HG03571 (cell line): ENCODE measurements around the gene ANKUB1.
A peak's percentile ranks its signal among the peaks of the same experiment; 100 is the strongest.

Experiments used
- ATAC-seq: cut with Tn5 transposase; IDR thresholded peaks from one replicate; pipeline ENCODE4 v1.9.1; 2021; ENCODE audit not compliant: unreplicated experiment

ANKUB1 gene

GRCh38 chr3:149809699-149810098, 17.3 kb upstream of the ANKUB1 start:
- ATAC-seq = no peak

GRCh38 chr3:149808209-149808829, 16.0 kb upstream of the ANKUB1 start:
- ATAC-seq = no peak

GRCh38 chr3:149806171-149806778, 13.9 kb upstream of the ANKUB1 start:
- no peak for ATAC-seq

GRCh38 chr3:149801639-149802038, 9.3 kb upstream of the ANKUB1 start:
- ATAC-seq = no peak

- ATAC-seq = no peak
Observed at GRCh38 chr3:149801195-149801594, 8.8 kb upstream of the ANKUB1 start.

- no peak for ATAC-seq
Observed at GRCh38 chr3:149800693-149801092, 8.3 kb upstream of the ANKUB1 start.

- no peak for ATAC-seq
Observed at GRCh38 chr3:149796026-149796425, 3.7 kb upstream of the ANKUB1 start.

- no peak for ATAC-seq
Observed at GRCh38 chr3:149790698-149791097, 1.7 kb downstream of the ANKUB1 start.

- no peak for ATAC-seq
Observed at GRCh38 chr3:149790268-149790667, 2.1 kb downstream of the ANKUB1 start.

GRCh38 chr3:149784064-149784704, 8.2 kb downstream of the ANKUB1 start:
- no peak for ATAC-seq

GRCh38 chr3:149783576-149783975, 8.8 kb downstream of the ANKUB1 start:
- ATAC-seq = no peak

- no peak for ATAC-seq
Observed at GRCh38 chr3:149781741-149782140, 10.6 kb downstream of the ANKUB1 start.

- no peak for ATAC-seq
Observed at GRCh38 chr3:149781211-149781610, 11.1 kb downstream of the ANKUB1 start.

- no peak for ATAC-seq
Observed at GRCh38 chr3:149777414-149778214, 14.7 kb downstream of the ANKUB1 start.

GRCh38 chr3:149776170-149776569, 16.2 kb downstream of the ANKUB1 start:
- no peak for ATAC-seq

GRCh38 chr3:149772861-149773260, 19.5 kb downstream of the ANKUB1 start:
- no peak for ATAC-seq

GRCh38 chr3:149771652-149772271, 20.6 kb downstream of the ANKUB1 start:
- peak; percentile 59 for ATAC-seq

- ATAC-seq = no peak
Observed at GRCh38 chr3:149770246-149770645, 22.1 kb downstream of the ANKUB1 start.

- ATAC-seq = no peak
Observed at GRCh38 chr3:149768704-149769103, 23.6 kb downstream of the ANKUB1 start.

- ATAC-seq = no peak
Observed at GRCh38 chr3:149767720-149768119, 24.6 kb downstream of the ANKUB1 start.

GRCh38 chr3:149765762-149766334, 26.5 kb downstream of the ANKUB1 start:
- no peak for ATAC-seq
